IMR-90 (cell line): ENCODE data around the gene SLC37A1. TPM values are rescaled to one million over a fixed set of nuclear protein-coding genes. Genes with fewer than 3 reads are reported as not detected.

Source experiments
- ATAC-seq: fragments of 200-7000 bp; cut with Tn5 transposase; 2 replicates; pipeline ENCODE4 v1.9.1; 2020; ENCODE audit warnings: low read depth, mild to moderate bottlenecking, moderate library complexity
- BruUV-seq: library from RNA; stranded (reverse); fragments of 400-500 nt; replicated peaks from 2 replicates; lab custom pipeline; 2021; lab: Mats Ljungman, UMichigan
- CTCF ChIA-PET: fragments of 300-600 bp; formaldehyde crosslinking; extraction: SDS; loops from one replicate; lab custom pipeline; 2021; ENCODE audit warnings: antibody characterized with exemption; lab: Yijun Ruan, JAX
- POLR2A ChIA-PET: fragments of 300-600 bp; sonication (Branson Sonifier 250); formaldehyde crosslinking; loops from one replicate; lab custom pipeline; 2022; ENCODE audit warnings: antibody characterized with exemption; ENCODE audit not compliant: unreplicated experiment; lab: Charles Lee
- DNase-seq: peaks from one replicate; pipeline ENCODE4 v3.0.0; 2013
- H2AFZ ChIP-seq: replicated peaks from 2 replicates; pipeline ENCODE3; 2013; ENCODE audit warnings: low read length, mild to moderate bottlenecking; ENCODE audit not compliant: poor library complexity
- H2AK5ac ChIP-seq: 2 replicates; pipeline ENCODE4 v1.6.1; 2013; ENCODE audit warnings: low read depth, low read length, inconsistent platforms
- H2AK9ac ChIP-seq: replicated peaks from 2 replicates; pipeline ENCODE3; 2013; ENCODE audit warnings: mild to moderate bottlenecking, low read depth, low read length, moderate library complexity; ENCODE audit not compliant: poor library complexity
- H2BK120ac ChIP-seq: 2 replicates; pipeline ENCODE4 v1.6.1; 2013; ENCODE audit warnings: low read depth, low read length, inconsistent platforms
- H2BK15ac ChIP-seq: 3 replicates; pipeline ENCODE4 v1.6.1; 2013; ENCODE audit warnings: low read depth, low read length, inconsistent platforms
- H2BK20ac ChIP-seq: 2 replicates; pipeline ENCODE4 v1.6.1; 2013; ENCODE audit warnings: low read depth, mild to moderate bottlenecking, inconsistent platforms, low read length, moderate library complexity
- H2BK5ac ChIP-seq: 2 replicates; pipeline ENCODE4 v1.6.1; 2013; ENCODE audit warnings: mild to moderate bottlenecking, low read depth, low read length, inconsistent platforms; ENCODE audit not compliant: poor library complexity, severe bottlenecking
- H3K14ac ChIP-seq: replicated peaks from 2 replicates; pipeline ENCODE4 v1.6.1; 2013; ENCODE audit warnings: low read depth, low read length, inconsistent platforms
- H3K18ac ChIP-seq: 2 replicates; pipeline ENCODE4 v1.6.1; 2013; ENCODE audit warnings: low read depth, low read length, control low read depth
- H3K23ac ChIP-seq: 2 replicates; pipeline ENCODE4 v1.6.1; 2013; ENCODE audit warnings: low read depth, low read length, inconsistent platforms
- H3K27ac ChIP-seq: 2 replicates; pipeline ENCODE4 v1.5.1; 2013; ENCODE audit warnings: mild to moderate bottlenecking, control low read depth, low read length; ENCODE audit not compliant: insufficient read depth
- H3K27me3 ChIP-seq: 2 replicates; pipeline ENCODE4 v1.6.1; 2013; ENCODE audit warnings: low read length; ENCODE audit not compliant: control insufficient read depth, insufficient read depth
- H3K36me3 ChIP-seq: 2 replicates; pipeline ENCODE4 v1.6.1; 2013; ENCODE audit warnings: low read length, mixed read lengths; ENCODE audit not compliant: control insufficient read depth, insufficient read depth
- H3K4ac ChIP-seq: 2 replicates; pipeline ENCODE4 v1.6.1; 2013; ENCODE audit warnings: low read depth, low read length, inconsistent platforms
- H3K4me1 ChIP-seq: 2 replicates; pipeline ENCODE4 v1.6.1; 2013; ENCODE audit warnings: low read length, mixed read lengths; ENCODE audit not compliant: control insufficient read depth, insufficient read depth
- H3K4me2 ChIP-seq: 2 replicates; pipeline ENCODE4 v1.6.1; 2013; ENCODE audit warnings: low read depth, mild to moderate bottlenecking, control low read depth, low read length, moderate library complexity
- H3K4me3 ChIP-seq: 2 replicates; pipeline ENCODE4 v1.5.1; 2013; ENCODE audit warnings: low read depth, mild to moderate bottlenecking, control low read depth, low read length, moderate library complexity; ENCODE audit not compliant: insufficient read depth
- H3K56ac ChIP-seq: 2 replicates; pipeline ENCODE4 v1.6.1; 2013; ENCODE audit warnings: low read length, inconsistent platforms; ENCODE audit not compliant: insufficient read depth; ENCODE audit errors: extremely low read depth
- H3K79me1 ChIP-seq, 2 experiments: 2 replicates each; pipeline ENCODE4 v1.6.1; 2013; ENCODE audit warnings: low read length in 2 of 2, inconsistent platforms in 1 of 2, low read depth in 1 of 2
- H3K9ac ChIP-seq: 2 replicates; pipeline ENCODE4 v1.6.1; 2013; ENCODE audit warnings: low read depth, low read length, control low read depth
- H3K9me1 ChIP-seq: 2 replicates; pipeline ENCODE4 v1.6.1; 2013; ENCODE audit warnings: low read length, inconsistent platforms; ENCODE audit not compliant: insufficient read depth
- H3K9me3 ChIP-seq: 2 replicates; pipeline ENCODE4 v1.6.1; 2013; ENCODE audit warnings: low read length; ENCODE audit not compliant: control insufficient read depth, insufficient read depth
- H4K20me1 ChIP-seq: 2 replicates; pipeline ENCODE4 v1.6.1; 2013; ENCODE audit warnings: low read length, inconsistent platforms; ENCODE audit not compliant: insufficient read depth
- H4K5ac ChIP-seq: 2 replicates; pipeline ENCODE4 v1.6.1; 2013; ENCODE audit warnings: mild to moderate bottlenecking, low read depth, low read length, control low read depth
- H4K8ac ChIP-seq, 2 experiments: 2 replicates each; pipeline ENCODE4 v1.6.1; 2013; ENCODE audit warnings: low read depth in 2 of 2, low read length in 2 of 2, control low read depth in 1 of 2, inconsistent platforms in 1 of 2
- H4K91ac ChIP-seq: 2 replicates; pipeline ENCODE4 v1.6.1; 2013; ENCODE audit warnings: low read depth, low read length, inconsistent platforms; ENCODE audit not compliant: insufficient read depth
- CTCF ChIP-seq: conservative IDR thresholded peaks from 2 replicates; pipeline ENCODE4 v1.5.1; 2012; ENCODE audit warnings: mild to moderate bottlenecking, low read depth, low read length, improper control_type of control experiment
- FOS ChIP-seq: fragments of 150-350 bp; IDR thresholded peaks from 2 replicates; pipeline ENCODE4 v1.6.1; 2016; ENCODE audit warnings: low read depth, low read length
- WGBS, 2 experiments: methylation state at CpG; one replicate each; pipeline versions ENCODE4 v1.1.5 to v1.1.7; 2013; ENCODE audit warnings: missing lambda C conversion rate in 2 of 2; ENCODE audit not compliant: insufficient read length in 1 of 2; ENCODE audit errors: extremely low coverage in 2 of 2; 5-methylcytosine and 5-hydroxymethylcytosine counted together
- dilution Hi-C: fragments of 300-500 bp; cut with HindIII; formaldehyde crosslinking; loops from one replicate; pipeline ENCODE4 v1.14.3; 2018; ENCODE audit warnings: low sequenced_read_pairs; ENCODE audit not compliant: unreplicated experiment
- in situ Hi-C: fragments of 300-500 bp; cut with MboI; formaldehyde crosslinking; loops from 3 replicates; pipeline ENCODE4 v1.14.3; 2019; ENCODE audit warnings: low sequenced_read_pairs, inconsistent platforms, mixed read lengths
- intact Hi-C: fragments of 100-400 bp; cut with micrococcal nuclease; formaldehyde crosslinking; loops from 2 replicates; pipeline ENCODE4 v1.10.0; 2022
- polyA plus RNA-seq, 3 experiments: library from polyadenylated mRNA; depleted of rRNA; stranded (reverse); fragments of >200 nt; gene quantifications; 2 replicates each; pipeline ENCODE4 v1.2.3, GENCODE V29; 2012; ENCODE audit warnings: low replicate concordance in 1 of 3
- total RNA-seq: library from RNA; depleted of rRNA; stranded (reverse); fragments of >200 nt; gene quantifications from 2 replicates; pipeline ENCODE4 v1.2.3, GENCODE V29; 2012

SLC37A1 gene
- total and polyA plus RNA-seq, 2 of the 4 experiments (the other 2 are of a cell fraction): 0.36 to 0.48 TPM

- intact Hi-C loops (no loop called here), in situ Hi-C loops (no loop called here), dilution Hi-C loops (no loop called here)
- Histone ChIP-seq H3K23ac (no peak overlapping the region), H3K4me2 (no peak overlapping the region), H3K9ac (no peak overlapping the region), H2BK15ac (no peak overlapping the region), H3K79me1 (no peaks in the 10 kb centered on the region), H3K9me1 (no peaks in the 10 kb centered on the region), H3K9me3 (peaks cover 2% of the 10 kb centered on the region; the same call in 1 of the 2 replicates), H4K91ac (no peak overlapping the region), H4K5ac (no peak overlapping the region), H2BK5ac (no peak overlapping the region), H3K36me3 (no peaks in the 10 kb centered on the region), H3K14ac (no peak overlapping the region), H3K18ac (no peak overlapping the region), H4K8ac (no peak overlapping the region), H3K4me1 (no peaks in the 10 kb centered on the region), H2AK5ac (no peak overlapping the region), H3K4ac (no peak overlapping the region), H3K56ac (no peak overlapping the region), H4K20me1 (no peaks in the 10 kb centered on the region), H2BK120ac (no peak overlapping the region), H2AK9ac (no peak overlapping the region), H2BK20ac (no peak overlapping the region), H3K27me3 (peaks cover 11% of the 10 kb centered on the region), H3K4me3 (no peak overlapping the region), H3K27ac (no peak overlapping the region), H2AFZ (no peak overlapping the region)
- CTCF ChIA-PET: no interaction called here
- POLR2A ChIA-PET: interaction anchor here (0.6 kb wide), 1 partner anchor 333 kb away, joined by 6 read pairs; no protein-coding TSS in a partner anchor
- TF ChIP-seq FOS (no peak), CTCF (no peak)
- no TSS peak for BruUV-seq
- ATAC-seq (no peak), DNase-seq (no peak)
- WGBS, 2 experiments: 62% methylated on average over 13 of the region's 25 CpGs; no CpG with 5 or more reads in 1 of the 2 experiments
These were observed 81.9 kb downstream of the SLC37A1 start for GRCh38 chr21:42595283-42596187.
